Muscle layer of duodenum (tissue), 2 donors: Measurements from ENCODE around the gene CDH20.

Experiments used
- H3K27ac ChIP-seq: one replicate; pipeline ENCODE4 v1.7.0; 2013; ENCODE audit warnings: mild to moderate bottlenecking, low read length
- H3K27me3 ChIP-seq: one replicate; pipeline ENCODE4 v1.7.0; 2013; ENCODE audit warnings: low read depth, mild to moderate bottlenecking, control low read depth, low read length
- H3K36me3 ChIP-seq, 2 donors: one replicate each; pipeline ENCODE4 v1.7.0; 2013; ENCODE audit warnings: low read length in 2 of 2, control low read depth in 1 of 2, mild to moderate bottlenecking in 1 of 2; ENCODE audit not compliant: insufficient read depth in 2 of 2, control insufficient read depth in 1 of 2
- H3K4me1 ChIP-seq, 2 donors: one replicate each; pipeline ENCODE4 v1.7.0; 2013; ENCODE audit warnings: low read length in 2 of 2, mild to moderate bottlenecking in 2 of 2, control low read depth in 1 of 2, moderate library complexity in 1 of 2; ENCODE audit not compliant: insufficient read depth in 2 of 2, control insufficient read depth in 1 of 2
- H3K4me3 ChIP-seq, 2 donors: one replicate each; pipeline ENCODE4 v1.7.0; 2013; ENCODE audit warnings: low read length in 2 of 2, low read depth in 1 of 2, mild to moderate bottlenecking in 1 of 2
- H3K9me3 ChIP-seq, 2 donors: one replicate each; pipeline ENCODE4 v1.7.0; 2013; ENCODE audit warnings: low read length in 2 of 2, control low read depth in 1 of 2, mild to moderate bottlenecking in 1 of 2; ENCODE audit not compliant: control insufficient read depth in 1 of 2
- donor health status: healthy.

CDH20 gene

GRCh38 chr18:61432590-61432989 lies 99.4 kb downstream of the CDH20 start:
- Histone ChIP-seq H3K36me3 (no peaks in the 10 kb centered on the region), H3K27me3 (no peaks in the 10 kb centered on the region), H3K4me3 (no peak overlapping the region), H3K9me3 (peaks cover 0 to 7% of the 10 kb centered on the region in 2 donors), H3K27ac (no peak overlapping the region), H3K4me1 (no peaks in the 10 kb centered on the region)

GRCh38 chr18:61435064-61435652 lies 101.9 kb downstream of the CDH20 start:
- H3K27me3 ChIP-seq = no peaks in the 10 kb centered on the region
- no peak overlapping the region for H3K4me3 ChIP-seq
- no peaks in the 10 kb centered on the region for H3K36me3 ChIP-seq
- H3K4me1 ChIP-seq = no peaks in the 10 kb centered on the region
- H3K9me3 ChIP-seq = peaks cover 0 to 7% of the 10 kb centered on the region in 2 donors
- no peak overlapping the region for H3K27ac ChIP-seq

GRCh38 chr18:61443081-61443725 lies 110.0 kb downstream of the CDH20 start:
- H3K9me3 ChIP-seq = no peaks in the 10 kb centered on the region

GRCh38 chr18:61448316-61448715 lies 115.1 kb downstream of the CDH20 start:
- Histone ChIP-seq H3K27me3 (no peaks in the 10 kb centered on the region), H3K36me3 (no peaks in the 10 kb centered on the region), H3K9me3 (no peaks in the 10 kb centered on the region), H3K27ac (no peak overlapping the region), H3K4me1 (no peaks in the 10 kb centered on the region), H3K4me3 (no peak overlapping the region)

More at GRCh38 chr18:61443081-61443725, 110.0 kb downstream of the CDH20 start:
- Histone ChIP-seq H3K27ac (no peak overlapping the region), H3K36me3 (no peaks in the 10 kb centered on the region), H3K4me1 (no peaks in the 10 kb centered on the region), H3K27me3 (no peaks in the 10 kb centered on the region), H3K4me3 (no peak overlapping the region)

- H3K4me3 ChIP-seq = no peak overlapping the region
- no peak overlapping the region for H3K27ac ChIP-seq
Measured at GRCh38 chr18:61459896-61460648, 126.8 kb downstream of the CDH20 start.

GRCh38 chr18:61464551-61465142 lies 131.4 kb downstream of the CDH20 start:
- Histone ChIP-seq H3K4me1 (peaks cover 0 to 2% of the 10 kb centered on the region in 2 donors), H3K36me3 (no peaks in the 10 kb centered on the region), H3K27me3 (no peaks in the 10 kb centered on the region), H3K9me3 (no peaks in the 10 kb centered on the region), H3K4me3 (no peak overlapping the region), H3K27ac (no peak overlapping the region)

More at GRCh38 chr18:61459896-61460648, 126.8 kb downstream of the CDH20 start:
- H3K27me3 ChIP-seq = no peaks in the 10 kb centered on the region
- H3K4me1 ChIP-seq = peaks cover 0 to 4% of the 10 kb centered on the region in 2 donors
- no peaks in the 10 kb centered on the region for H3K36me3 ChIP-seq
- H3K9me3 ChIP-seq = no peaks in the 10 kb centered on the region

GRCh38 chr18:61466736-61467135 lies 133.5 kb downstream of the CDH20 start:
- no peaks in the 10 kb centered on the region for H3K27me3 ChIP-seq
- no peaks in the 10 kb centered on the region for H3K36me3 ChIP-seq
- H3K4me1 ChIP-seq = no peaks in the 10 kb centered on the region
- H3K27ac ChIP-seq = no peak overlapping the region
- no peaks in the 10 kb centered on the region for H3K9me3 ChIP-seq
- H3K4me3 ChIP-seq = no peak overlapping the region

- Histone ChIP-seq H3K9me3 (no peaks in the 10 kb centered on the region), H3K36me3 (no peaks in the 10 kb centered on the region), H3K27me3 (no peaks in the 10 kb centered on the region), H3K27ac (no peak overlapping the region), H3K4me1 (no peaks in the 10 kb centered on the region), H3K4me3 (no peak overlapping the region)
Measured at GRCh38 chr18:61470031-61470674, 136.9 kb downstream of the CDH20 start.

- H3K4me1 ChIP-seq = no peaks in the 10 kb centered on the region
- no peaks in the 10 kb centered on the region for H3K36me3 ChIP-seq
- H3K4me3 ChIP-seq = no peak overlapping the region
- no peak overlapping the region for H3K27ac ChIP-seq
- no peaks in the 10 kb centered on the region for H3K27me3 ChIP-seq
- no peaks in the 10 kb centered on the region for H3K9me3 ChIP-seq
Measured at GRCh38 chr18:61471541-61471940, 138.3 kb downstream of the CDH20 start.

- no peaks in the 10 kb centered on the region for H3K4me1 ChIP-seq
- no peak overlapping the region for H3K27ac ChIP-seq
- no peaks in the 10 kb centered on the region for H3K36me3 ChIP-seq
- H3K27me3 ChIP-seq = no peaks in the 10 kb centered on the region
- H3K9me3 ChIP-seq = no peaks in the 10 kb centered on the region
- no peak overlapping the region for H3K4me3 ChIP-seq
Measured at GRCh38 chr18:61471942-61472341, 138.7 kb downstream of the CDH20 start.

GRCh38 chr18:61474341-61474740 lies 141.1 kb downstream of the CDH20 start:
- no peaks in the 10 kb centered on the region for H3K9me3 ChIP-seq
- H3K36me3 ChIP-seq = no peaks in the 10 kb centered on the region
- no peaks in the 10 kb centered on the region for H3K27me3 ChIP-seq
- no peaks in the 10 kb centered on the region for H3K4me1 ChIP-seq
- H3K4me3 ChIP-seq = no peak overlapping the region
- no peak overlapping the region for H3K27ac ChIP-seq
